ENCODE results near the gene NTRK3. TPM values are rescaled to one million over a fixed set of nuclear protein-coding genes. Genes with fewer than 3 reads are reported as not detected.

The NTRK3 gene
- total RNA-seq, 1 experiment from 2014 or later: 6.8 TPM

- no peak for DNase-seq (ENCODE audit: low spot score)
- in situ Hi-C loops (cut with HindIII; ENCODE audit: low sequenced_read_pairs): no loop called here
Observed at GRCh38 chr15:87943626-87944025, 312.9 kb downstream of the NTRK3 start.

GRCh38 chr15:87942316-87942715 is 314.2 kb downstream of the NTRK3 start:
- in situ Hi-C loops (cut with HindIII; ENCODE audit: low sequenced_read_pairs): no loop called here
- DNase-seq (ENCODE audit: low spot score): no peak

- in situ Hi-C loops (cut with HindIII; ENCODE audit: low sequenced_read_pairs): no loop called here
Observed at GRCh38 chr15:87941606-87942005, 314.9 kb downstream of the NTRK3 start.

DNA sequence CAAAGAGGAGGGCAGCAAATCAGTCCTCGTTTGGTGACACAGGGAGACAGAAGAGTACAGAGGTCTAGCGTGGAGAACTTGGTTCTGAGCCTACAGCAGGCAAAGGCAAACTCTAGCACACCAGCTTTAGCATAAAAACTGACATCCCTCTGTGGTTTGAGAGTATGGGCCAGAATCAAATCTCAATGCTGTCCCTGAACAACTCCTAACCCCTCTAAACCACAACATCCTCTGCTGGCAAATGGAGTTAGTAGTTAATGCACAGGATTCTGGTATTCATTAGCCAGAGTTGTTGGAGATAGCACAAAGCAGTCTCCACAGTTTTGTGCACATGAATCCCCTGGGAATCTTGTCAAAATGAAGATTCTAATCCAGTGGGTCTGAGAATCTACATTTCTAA is 315.8 kb downstream of the NTRK3 start:
- DNase-seq (ENCODE audit: low spot score): no peak

More at GRCh38 chr15:87941606-87942005, 314.9 kb downstream of the NTRK3 start:
- DNase-seq (ENCODE audit: low spot score): no peak

DNA sequence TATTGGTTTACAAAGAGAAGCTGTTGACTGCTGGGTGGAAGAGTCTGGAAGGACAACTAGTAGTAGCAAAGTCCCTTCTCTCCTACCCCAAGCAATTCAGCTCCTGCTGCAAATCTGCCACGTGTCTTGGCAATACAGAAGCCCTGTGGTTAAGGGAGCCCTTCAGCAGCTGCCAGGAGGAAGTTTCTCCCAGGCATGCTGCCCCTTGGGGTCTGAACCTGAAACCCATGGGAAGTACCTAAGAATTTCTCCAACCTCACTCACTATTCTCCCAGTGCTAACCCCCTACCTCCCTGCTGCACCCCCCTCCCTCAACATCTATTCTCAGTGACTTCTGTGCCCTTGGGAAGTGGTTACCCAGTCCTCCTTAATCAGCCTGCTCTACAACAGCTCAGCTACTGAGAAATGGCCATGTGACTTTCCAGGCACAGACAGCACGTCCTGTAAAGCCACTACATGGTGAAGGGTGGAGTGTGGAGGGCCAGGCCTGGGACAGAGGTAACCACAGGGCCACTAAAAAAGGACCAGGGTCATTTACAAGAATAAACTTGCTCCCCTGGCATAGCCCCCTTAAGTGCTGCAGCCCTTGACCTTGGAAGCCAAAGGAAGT is 316.6 kb downstream of the NTRK3 start:
- in situ Hi-C loops (cut with HindIII; ENCODE audit: low sequenced_read_pairs): no loop called here
- DNase-seq (ENCODE audit: low spot score): no peak

More for the DNA sequence above, 315.8 kb downstream of the NTRK3 start:
- in situ Hi-C loops (cut with HindIII; ENCODE audit: low sequenced_read_pairs): no loop called here

DNA sequence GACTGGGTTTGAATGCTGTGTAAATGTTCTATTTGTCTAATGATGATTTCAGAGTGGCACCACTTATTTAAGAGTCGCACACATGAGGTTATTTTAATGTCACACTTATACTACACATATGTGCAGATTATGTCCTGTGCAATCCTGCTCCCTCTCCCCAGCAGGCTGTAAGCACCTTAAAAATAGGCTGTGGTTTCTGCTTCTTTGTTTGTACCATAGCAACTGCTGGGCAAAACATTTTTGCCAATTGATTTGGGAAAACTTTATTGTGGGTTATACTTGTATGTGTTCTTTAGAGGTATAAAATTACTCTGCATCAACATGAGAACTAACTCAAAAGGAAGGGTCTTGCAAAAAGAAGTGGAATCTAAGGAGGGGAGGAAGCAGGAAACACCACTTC is 318.5 kb downstream of the NTRK3 start:
- in situ Hi-C loops (cut with HindIII; ENCODE audit: low sequenced_read_pairs): no loop called here
- DNase-seq (ENCODE audit: low spot score): no peak

DNA sequence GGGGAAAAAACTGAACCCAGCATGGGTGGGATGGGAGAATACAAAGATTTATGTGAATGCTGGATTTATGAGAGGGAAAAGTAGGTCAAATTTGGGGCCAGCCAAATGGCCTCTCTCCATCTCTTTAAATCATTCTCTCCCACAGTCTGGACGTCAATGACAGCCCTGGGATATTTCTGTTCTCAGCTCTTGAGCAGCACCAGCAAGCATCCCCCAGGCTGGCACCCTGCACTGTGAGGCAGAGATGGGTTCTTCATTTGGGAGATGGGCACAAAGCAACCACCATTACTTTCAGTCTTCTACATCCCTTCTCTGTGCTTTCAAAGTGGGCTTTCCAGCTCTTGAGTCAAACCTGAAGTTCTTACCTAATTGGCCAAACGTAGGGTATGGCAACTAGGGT is 321.0 kb downstream of the NTRK3 start:
- DNase-seq (ENCODE audit: low spot score): peak; percentile 41
- in situ Hi-C loops (cut with HindIII; ENCODE audit: low sequenced_read_pairs): no loop called here

- no peak for DNase-seq (ENCODE audit: low spot score)
- in situ Hi-C loops (cut with HindIII; ENCODE audit: low sequenced_read_pairs): no loop called here
Observed at GRCh38 chr15:87931584-87931983, 325.0 kb downstream of the NTRK3 start.

- no peak for DNase-seq (ENCODE audit: low spot score)
- in situ Hi-C loops (cut with HindIII; ENCODE audit: low sequenced_read_pairs): no loop called here
Observed at GRCh38 chr15:87930457-87930856, 326.1 kb downstream of the NTRK3 start.

GRCh38 chr15:87929841-87930240 is 326.7 kb downstream of the NTRK3 start:
- no peak for DNase-seq (ENCODE audit: low spot score)
- in situ Hi-C loops (cut with HindIII; ENCODE audit: low sequenced_read_pairs): no loop called here

- no peak for DNase-seq (ENCODE audit: low spot score)
- in situ Hi-C loops (cut with HindIII; ENCODE audit: low sequenced_read_pairs): no loop called here
Observed at GRCh38 chr15:87924433-87924832, 332.1 kb downstream of the NTRK3 start.

- no peak for DNase-seq (ENCODE audit: low spot score)
- in situ Hi-C loops (cut with HindIII; ENCODE audit: low sequenced_read_pairs): no loop called here
Observed at GRCh38 chr15:87919064-87919463, 337.5 kb downstream of the NTRK3 start.

DNA sequence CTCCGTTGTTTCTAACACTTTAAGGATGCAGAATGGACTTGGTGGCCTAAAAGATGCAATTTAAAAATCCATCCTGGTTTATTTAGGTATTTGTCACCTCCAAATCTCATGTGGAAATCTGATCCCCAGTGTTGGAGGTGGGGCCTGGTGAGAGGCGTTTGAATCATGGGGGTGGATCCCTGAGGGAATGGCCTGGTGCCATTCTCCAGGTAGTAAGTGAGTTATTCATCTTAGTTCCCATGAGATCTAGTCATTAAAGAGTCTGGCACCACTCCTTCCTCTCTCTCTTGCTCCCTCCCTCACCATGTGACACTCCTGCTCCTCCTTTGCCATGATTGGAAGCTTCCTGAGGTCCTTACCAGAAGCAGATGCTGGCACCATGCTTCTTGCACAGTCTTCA is 339.1 kb downstream of the NTRK3 start:
- DNase-seq (ENCODE audit: low spot score): no peak
- in situ Hi-C loops (cut with HindIII; ENCODE audit: low sequenced_read_pairs): no loop called here

DNA sequence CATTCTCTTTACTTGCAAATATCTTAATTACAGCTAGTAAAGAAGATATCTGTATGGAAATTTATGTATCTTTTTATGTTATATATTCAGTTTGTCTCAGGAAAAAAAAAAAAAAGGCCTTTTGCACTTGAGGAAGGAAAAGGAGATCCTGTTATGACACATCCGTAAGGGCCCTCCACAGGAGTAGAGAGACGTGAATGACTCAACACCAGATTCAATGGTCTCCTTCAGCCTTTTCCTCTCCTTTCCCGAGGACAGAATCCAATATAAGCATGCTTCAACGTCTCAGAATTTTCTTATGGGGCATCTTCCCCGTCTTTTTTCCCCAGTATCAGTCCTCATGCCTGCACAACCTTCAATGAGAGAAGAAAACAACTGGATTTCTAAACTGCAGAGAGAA is 340.3 kb downstream of the NTRK3 start:
- in situ Hi-C loops (cut with HindIII; ENCODE audit: low sequenced_read_pairs): no loop called here
- DNase-seq (ENCODE audit: low spot score): no peak

GRCh38 chr15:87910301-87910700 is 346.2 kb downstream of the NTRK3 start:
- in situ Hi-C loops (cut with HindIII; ENCODE audit: low sequenced_read_pairs): no loop called here
- DNase-seq (ENCODE audit: low spot score): no peak

DNA sequence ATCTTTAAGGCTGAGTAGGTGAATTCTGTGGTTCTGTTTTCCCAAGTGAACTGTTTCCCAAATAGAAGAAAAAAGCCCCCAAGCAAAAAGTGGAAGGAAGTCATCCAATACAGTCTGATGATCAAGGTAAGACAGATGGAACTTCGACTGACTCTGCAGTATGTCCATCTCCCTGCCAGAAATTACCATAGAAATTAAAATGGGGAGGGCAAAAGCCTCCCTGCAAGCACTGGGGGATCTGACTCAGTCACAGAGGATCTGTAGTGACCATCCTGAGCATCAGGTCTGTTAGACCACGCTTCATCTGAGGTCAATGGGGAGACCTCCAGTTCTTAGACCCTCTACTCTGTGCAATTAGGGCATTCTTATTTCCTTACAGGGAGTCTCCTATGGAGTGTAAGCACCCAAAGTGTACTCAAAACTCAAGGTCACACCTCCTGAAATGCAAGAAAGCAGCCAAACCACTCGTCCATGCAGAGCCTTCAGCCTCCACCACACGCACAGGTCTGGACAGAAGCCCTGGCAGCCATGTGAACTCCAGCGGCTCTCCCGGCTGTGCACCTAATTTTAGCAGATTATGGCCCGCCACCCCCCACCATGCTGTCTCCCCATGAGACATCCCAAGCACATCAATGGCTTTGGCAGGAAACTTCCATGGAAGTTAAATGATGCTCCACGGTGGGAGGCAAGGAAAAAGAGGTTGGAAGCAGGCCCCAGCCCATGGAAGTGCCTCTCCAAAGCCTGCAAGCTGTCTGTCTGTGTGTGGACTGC is 348.7 kb downstream of the NTRK3 start:
- in situ Hi-C loops (cut with HindIII; ENCODE audit: low sequenced_read_pairs): no loop called here

GRCh38 chr15:87906444-87906843 is 350.1 kb downstream of the NTRK3 start:
- in situ Hi-C loops (cut with HindIII; ENCODE audit: low sequenced_read_pairs): no loop called here
- DNase-seq (ENCODE audit: low spot score): no peak

More for the DNA sequence above, 348.7 kb downstream of the NTRK3 start:
- peak; percentile 86 for DNase-seq (ENCODE audit: low spot score)

DNA sequence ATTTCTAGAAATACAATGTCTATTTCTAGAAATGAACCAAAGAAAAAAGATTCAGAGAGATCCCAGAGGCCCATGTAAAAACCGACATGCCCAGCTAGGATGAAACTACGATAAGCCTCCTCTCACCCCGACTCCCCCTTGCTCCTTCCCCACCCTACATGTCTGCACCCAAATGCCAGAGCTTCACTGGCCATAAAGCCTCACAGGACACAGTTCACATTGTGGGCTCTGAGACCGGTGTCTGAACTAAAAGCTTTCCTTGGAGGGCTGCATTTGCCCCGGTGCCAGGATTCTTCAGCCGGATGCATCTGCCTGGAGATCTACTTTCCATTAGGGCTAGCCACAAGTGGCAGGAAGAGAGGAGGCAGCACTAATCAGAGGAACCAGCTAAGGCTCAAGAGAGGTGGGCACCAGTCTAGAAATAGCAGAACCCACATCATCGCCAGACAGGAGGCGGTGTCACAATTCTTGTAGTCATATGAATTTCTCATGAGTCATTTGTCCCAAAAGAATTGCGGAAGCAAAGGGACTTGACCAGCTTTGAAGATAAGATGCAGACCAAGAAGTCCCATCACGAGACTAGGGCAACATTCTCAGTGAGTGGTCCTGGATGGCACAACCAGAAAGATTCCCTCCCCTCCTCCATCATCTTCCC is 353.6 kb downstream of the NTRK3 start:
- in situ Hi-C loops (cut with HindIII; ENCODE audit: low sequenced_read_pairs): no loop called here
- no peak for DNase-seq (ENCODE audit: low spot score)

DNA sequence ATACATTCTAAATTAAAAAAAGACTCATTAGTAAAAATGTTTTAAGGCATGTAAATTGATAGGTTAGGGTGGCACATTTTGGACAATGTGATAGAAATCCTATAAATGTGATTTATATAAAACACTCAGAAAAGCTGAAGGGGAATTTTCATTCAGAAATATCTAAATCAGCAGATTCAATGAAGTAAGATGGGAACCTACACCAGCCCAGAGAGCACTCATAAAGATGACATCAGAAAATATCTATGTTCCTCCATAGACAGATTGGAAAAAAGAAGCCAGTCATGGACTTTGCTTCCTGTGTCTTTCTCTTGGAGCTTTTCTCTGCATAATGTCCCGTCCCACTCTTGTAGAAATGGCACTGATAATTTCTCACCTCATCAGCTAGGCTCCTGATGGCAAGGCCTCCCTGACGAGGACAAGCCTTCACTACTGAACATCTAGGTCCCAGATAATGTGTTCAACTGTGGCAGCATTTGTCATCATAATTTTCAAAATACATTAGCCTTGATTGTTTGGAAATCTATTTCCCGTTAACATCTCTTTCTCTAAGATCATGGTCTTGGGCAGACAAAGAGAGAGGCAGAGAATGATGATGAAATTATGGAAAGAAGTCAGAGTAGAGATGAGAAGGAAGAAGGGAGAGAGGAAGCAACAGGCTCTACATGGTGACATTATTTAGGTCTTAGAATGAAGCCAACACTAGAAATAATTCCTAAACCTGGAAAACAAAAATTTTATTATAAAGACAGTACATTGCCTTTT is 354.4 kb downstream of the NTRK3 start:
- in situ Hi-C loops (cut with HindIII; ENCODE audit: low sequenced_read_pairs): no loop called here
- no peak for DNase-seq (ENCODE audit: low spot score)

GRCh38 chr15:87901008-87901407 is 355.5 kb downstream of the NTRK3 start:
- in situ Hi-C loops (cut with HindIII; ENCODE audit: low sequenced_read_pairs): no loop called here
- no peak for DNase-seq (ENCODE audit: low spot score)

Data from G401 (cell line).